ENCODE data around the gene CRY1.
A peak's percentile ranks its signal among the peaks of the same experiment; 100 is the strongest.

DNA sequence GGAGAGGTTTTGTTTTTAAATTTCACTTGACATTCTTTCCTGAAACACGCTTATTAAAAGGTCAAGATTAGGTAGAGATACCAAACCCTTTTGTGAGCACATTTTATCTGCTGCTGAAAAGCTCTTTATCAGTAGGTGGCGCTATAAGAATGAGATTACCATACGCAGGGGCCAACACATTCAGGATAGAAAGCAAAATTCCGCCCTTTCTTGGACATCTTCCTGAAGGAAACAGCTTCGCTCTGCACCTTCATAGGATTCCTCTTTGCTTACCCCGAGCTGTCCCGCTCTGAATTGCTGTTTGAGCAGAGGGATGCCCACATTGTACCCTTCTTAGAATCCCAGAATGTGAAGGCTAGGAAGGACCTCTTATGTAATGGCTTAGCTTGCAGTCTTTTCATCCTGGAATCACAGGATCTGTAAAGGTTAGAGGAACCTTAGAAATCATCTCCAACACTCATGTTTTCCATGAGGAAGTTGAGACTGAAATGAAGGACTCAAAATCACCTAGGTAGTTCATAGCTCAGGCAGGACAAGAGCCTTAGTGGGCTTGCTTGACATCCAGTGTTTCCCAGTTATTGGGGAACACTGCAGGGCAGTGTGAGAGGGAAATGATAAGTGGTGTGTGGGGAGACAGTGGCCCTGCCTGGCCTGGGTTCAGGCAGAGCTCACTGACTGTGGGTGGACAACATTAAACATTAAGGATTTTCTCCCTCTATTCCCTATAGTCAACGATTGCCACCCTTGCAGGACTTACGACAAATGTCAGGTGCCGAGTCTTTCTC, 38.7 kb upstream of the CRY1 start:
- TF ChIP-seq HDAC2 (IDR thresholded peaks at IDR 0.05) (no peak), CHD2 (IDR thresholded peaks at IDR 0.05; ENCODE audit: low read length, partially characterized antibody) (no peak), EP300 (IDR thresholded peaks at IDR 0.05) (no peak), POLR2AphosphoS2 (conservative IDR thresholded peaks at IDR 0.05; ENCODE audit: low read length) (no peak), CEBPB (IDR thresholded peaks at IDR 0.05) (no peak), POLR2A (IDR thresholded peaks at IDR 0.05; ENCODE audit: low read length) (no peak), MYC (IDR thresholded peaks at IDR 0.05; ENCODE audit: borderline replicate concordance, low read length) (no peak)
- TF ChIP-seq, protein P1, sequence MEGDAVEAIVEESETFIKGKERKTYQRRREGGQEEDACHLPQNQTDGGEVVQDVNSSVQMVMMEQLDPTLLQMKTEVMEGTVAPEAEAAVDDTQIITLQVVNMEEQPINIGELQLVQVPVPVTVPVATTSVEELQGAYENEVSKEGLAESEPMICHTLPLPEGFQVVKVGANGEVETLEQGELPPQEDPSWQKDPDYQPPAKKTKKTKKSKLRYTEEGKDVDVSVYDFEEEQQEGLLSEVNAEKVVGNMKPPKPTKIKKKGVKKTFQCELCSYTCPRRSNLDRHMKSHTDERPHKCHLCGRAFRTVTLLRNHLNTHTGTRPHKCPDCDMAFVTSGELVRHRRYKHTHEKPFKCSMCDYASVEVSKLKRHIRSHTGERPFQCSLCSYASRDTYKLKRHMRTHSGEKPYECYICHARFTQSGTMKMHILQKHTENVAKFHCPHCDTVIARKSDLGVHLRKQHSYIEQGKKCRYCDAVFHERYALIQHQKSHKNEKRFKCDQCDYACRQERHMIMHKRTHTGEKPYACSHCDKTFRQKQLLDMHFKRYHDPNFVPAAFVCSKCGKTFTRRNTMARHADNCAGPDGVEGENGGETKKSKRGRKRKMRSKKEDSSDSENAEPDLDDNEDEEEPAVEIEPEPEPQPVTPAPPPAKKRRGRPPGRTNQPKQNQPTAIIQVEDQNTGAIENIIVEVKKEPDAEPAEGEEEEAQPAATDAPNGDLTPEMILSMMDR (IDR thresholded peaks at IDR 0.05) = peak; percentile 97
